Bronchial epithelial cell (primary cell): Measurements from ENCODE around the gene HS6ST2. TPM values are rescaled to one million over a fixed set of nuclear protein-coding genes. Genes with fewer than 3 reads are reported as not detected.

Source experiments
- DNase-seq: peaks from one replicate; pipeline ENCODE4 v3.0.0-alpha.2; 2010; ENCODE audit warnings: low read depth
- FAIRE-seq: peaks from 2 replicates; lab custom pipeline; 2011; peaks lifted over from hg19 to GRCh38; lab: Jason Lieb, UNC
- H3K27me3 ChIP-seq: 2 replicates; pipeline ENCODE4 v1.5.1; 2011; ENCODE audit warnings: low read length; ENCODE audit not compliant: control insufficient read depth, insufficient read depth
- H3K36me3 ChIP-seq: 2 replicates; pipeline ENCODE4 v1.5.1; 2011; ENCODE audit warnings: low read length; ENCODE audit not compliant: control insufficient read depth, insufficient read depth
- H3K4me3 ChIP-seq: 2 replicates; pipeline ENCODE4 v1.5.1; 2011; ENCODE audit warnings: mild to moderate bottlenecking, low read depth, low read length, control low read depth
- CTCF ChIP-seq: IDR thresholded peaks from 2 replicates; pipeline ENCODE4 v1.5.1; 2011; ENCODE audit warnings: mild to moderate bottlenecking, moderate library complexity, low read length, control low read depth, inconsistent platforms; ENCODE audit not compliant: insufficient read depth, severe bottlenecking
- total RNA-seq: library from RNA; depleted of rRNA; stranded (reverse); fragments of >200 nt; gene quantifications from 2 replicates; pipeline ENCODE4 v1.2.1, GENCODE V29; 2014

Gene HS6ST2
- total RNA-seq, 1 donor from 2014 or later = 16.8 TPM

- H3K36me3 ChIP-seq = no peaks in the 10 kb centered on the region
- FAIRE-seq (no peak), DNase-seq (no peak)
- no peak for TF ChIP-seq CTCF
- H3K4me3 ChIP-seq = no peak overlapping the region
- no peaks in the 10 kb centered on the region for H3K27me3 ChIP-seq
These were observed 110.0 kb downstream of the HS6ST2 start for GRCh38 chrX:132848296-132848970.

- peak; percentile 48 for DNase-seq
- FAIRE-seq = no peak
- no peak overlapping the region for H3K4me3 ChIP-seq
- no peaks in the 10 kb centered on the region for H3K27me3 ChIP-seq
- no peaks in the 10 kb centered on the region for H3K36me3 ChIP-seq
- TF ChIP-seq CTCF = no peak
These were observed 115.1 kb downstream of the HS6ST2 start for GRCh38 chrX:132843363-132843762.

- no peak for FAIRE-seq
- TF ChIP-seq CTCF = no peak
These were observed 115.8 kb downstream of the HS6ST2 start for GRCh38 chrX:132842460-132843238.

GRCh38 chrX:132837967-132838366 lies 120.5 kb downstream of the HS6ST2 start:
- no peak for TF ChIP-seq CTCF
- Histone ChIP-seq H3K36me3 (no peaks in the 10 kb centered on the region), H3K4me3 (no peak overlapping the region), H3K27me3 (no peaks in the 10 kb centered on the region)
- no peak for FAIRE-seq
- DNase-seq = no peak

More at GRCh38 chrX:132842460-132843238, 115.8 kb downstream of the HS6ST2 start:
- DNase-seq = no peak
- Histone ChIP-seq H3K36me3 (no peaks in the 10 kb centered on the region), H3K4me3 (no peak overlapping the region), H3K27me3 (no peaks in the 10 kb centered on the region)

GRCh38 chrX:132837126-132837525 lies 121.3 kb downstream of the HS6ST2 start:
- FAIRE-seq (no peak), DNase-seq (peak; percentile 68)
- no peak for TF ChIP-seq CTCF
- H3K27me3 ChIP-seq = no peaks in the 10 kb centered on the region
- H3K36me3 ChIP-seq = no peaks in the 10 kb centered on the region
- no peak overlapping the region for H3K4me3 ChIP-seq
